Neural cell (in vitro differentiated cells): ENCODE results near the gene ATOH8. TPM values are rescaled to one million over a fixed set of nuclear protein-coding genes. Genes with fewer than 3 reads are reported as not detected.

ENCODE experiments used
- H2AFZ ChIP-seq: fragments of 200-600, 300-800 bp; sonication (generic), shearing (Covaris generic); 2 replicates; pipeline ENCODE4 v1.6.0; 2014; ENCODE audit warnings: low read depth, mild to moderate bottlenecking, antibody characterized with exemption, low read length, moderate library complexity
- H3F3A ChIP-seq: fragments of 200-600 bp; shearing (Covaris generic); 2 replicates; pipeline ENCODE4 v1.6.1; 2016; ENCODE audit warnings: mild to moderate bottlenecking, moderate library complexity, mixed read lengths, antibody characterized with exemption, low read length; ENCODE audit not compliant: insufficient read depth, poor library complexity, severe bottlenecking
- H3K27ac ChIP-seq: fragments of 200-600, 300-800 bp; sonication (generic), shearing (Covaris generic); 2 replicates; pipeline ENCODE4 v1.5.1; 2014; ENCODE audit warnings: mild to moderate bottlenecking, low read length, moderate library complexity
- H3K27me3 ChIP-seq: fragments of 300-800, 200-600 bp; sonication (generic), shearing (Covaris generic); 2 replicates; pipeline ENCODE4 v1.6.0; 2014; ENCODE audit warnings: mild to moderate bottlenecking, low read depth, low read length, moderate library complexity; ENCODE audit not compliant: insufficient read depth
- H3K36me3 ChIP-seq: fragments of 300-800, 200-600 bp; sonication (generic), shearing (Covaris generic); 2 replicates; pipeline ENCODE4 v1.5.1; 2014; ENCODE audit warnings: mild to moderate bottlenecking, antibody characterized with exemption, low read length, moderate library complexity; ENCODE audit not compliant: insufficient read depth
- H3K4me2 ChIP-seq: fragments of 300-800, 200-600 bp; sonication (generic), shearing (Covaris generic); 2 replicates; pipeline ENCODE4 v1.6.0; 2014; ENCODE audit warnings: mild to moderate bottlenecking, low read length
- H3K4me3 ChIP-seq: fragments of 300-800, 200-600 bp; sonication (generic), shearing (Covaris generic); 2 replicates; pipeline ENCODE4 v1.5.1; 2014; ENCODE audit warnings: mild to moderate bottlenecking, low read length, moderate library complexity
- H3K79me2 ChIP-seq: fragments of 200-600 bp; shearing (Covaris generic); replicated peaks from 2 replicates; pipeline ENCODE4 v1.6.0; 2014; ENCODE audit warnings: mild to moderate bottlenecking, low read length, moderate library complexity; ENCODE audit not compliant: insufficient read depth
- H3K9ac ChIP-seq: fragments of 300-800, 200-600 bp; sonication (generic), shearing (Covaris generic); 2 replicates; pipeline ENCODE4 v1.6.1; 2016; ENCODE audit warnings: mild to moderate bottlenecking, low read length, mixed read lengths
- H3K9me2 ChIP-seq: fragments of 200-600 bp; shearing (Covaris generic); 2 replicates; pipeline ENCODE4 v1.6.1; 2016; ENCODE audit warnings: mild to moderate bottlenecking, low read length, mixed read lengths; ENCODE audit not compliant: insufficient read depth
- H3K9me3 ChIP-seq: fragments of 200-600, 300-800 bp; sonication (generic), shearing (Covaris generic); 2 replicates; pipeline ENCODE4 v1.6.1; 2016; ENCODE audit warnings: mild to moderate bottlenecking, mixed run types, low read length, moderate library complexity, mixed read lengths
- H4K20me1 ChIP-seq: fragments of 200-600 bp; shearing (Covaris generic); 2 replicates; pipeline ENCODE4 v1.6.1; 2016; ENCODE audit warnings: mild to moderate bottlenecking, mixed run types; ENCODE audit not compliant: insufficient read depth
- EP300 ChIP-seq: fragments of 450-650 bp; conservative IDR thresholded peaks from 2 replicates; pipeline ENCODE4 v1.6.1; 2014; ENCODE audit warnings: antibody characterized with exemption, mild to moderate bottlenecking, moderate library complexity; ENCODE audit not compliant: poor library complexity, severe bottlenecking
- EZH2 ChIP-seq: fragments of 200-600, 300-800 bp; shearing (Covaris generic), sonication (generic); IDR thresholded peaks from 2 replicates; pipeline ENCODE4 v1.6.1; 2014; ENCODE audit warnings: antibody characterized with exemption, low read length, borderline replicate concordance, mild to moderate bottlenecking; ENCODE audit not compliant: insufficient read depth, poor library complexity, severe bottlenecking
- MXI1 ChIP-seq: fragments of 450-650 bp; conservative IDR thresholded peaks from 2 replicates; pipeline ENCODE4 v1.6.1; 2014; ENCODE audit warnings: antibody characterized with exemption, mild to moderate bottlenecking; ENCODE audit not compliant: poor library complexity, severe bottlenecking
- POLR2AphosphoS5 ChIP-seq: IDR thresholded peaks from 2 replicates; pipeline ENCODE4 v1.6.1; 2012
- RAD21 ChIP-seq: fragments of 450-650 bp; conservative IDR thresholded peaks from 2 replicates; pipeline ENCODE4 v1.6.1; 2014; ENCODE audit warnings: antibody characterized with exemption, mild to moderate bottlenecking, moderate library complexity
- SMC3 ChIP-seq: fragments of 450-650 bp; conservative IDR thresholded peaks from 2 replicates; pipeline ENCODE4 v1.6.1; 2014; ENCODE audit warnings: antibody characterized with exemption, mild to moderate bottlenecking, moderate library complexity; ENCODE audit not compliant: poor library complexity
- TAF1 ChIP-seq: IDR thresholded peaks from 2 replicates; pipeline ENCODE4 v1.6.1; 2012; ENCODE audit warnings: low read depth
- polyA plus RNA-seq: library from polyadenylated mRNA; depleted of rRNA; stranded (reverse); fragments of >200 nt; gene quantifications from 2 replicates; pipeline ENCODE4 v1.2.3, GENCODE V29; 2014
- TF ChIP-seq, protein P1 (sequence below): fragments of 450-650 bp; IDR thresholded peaks from 2 replicates; pipeline ENCODE4 v1.5.1; 2014; ENCODE audit warnings: antibody characterized with exemption, mild to moderate bottlenecking, moderate library complexity; ENCODE audit not compliant: poor library complexity, severe bottlenecking
- TF ChIP-seq, protein P2 (sequence below): IDR thresholded peaks from 2 replicates; pipeline ENCODE4 v1.6.1; 2012; ENCODE audit warnings: borderline replicate concordance

The ATOH8 gene
- polyA plus RNA-seq, 1 donor from 2014 or later = 1.6 TPM

DNA sequence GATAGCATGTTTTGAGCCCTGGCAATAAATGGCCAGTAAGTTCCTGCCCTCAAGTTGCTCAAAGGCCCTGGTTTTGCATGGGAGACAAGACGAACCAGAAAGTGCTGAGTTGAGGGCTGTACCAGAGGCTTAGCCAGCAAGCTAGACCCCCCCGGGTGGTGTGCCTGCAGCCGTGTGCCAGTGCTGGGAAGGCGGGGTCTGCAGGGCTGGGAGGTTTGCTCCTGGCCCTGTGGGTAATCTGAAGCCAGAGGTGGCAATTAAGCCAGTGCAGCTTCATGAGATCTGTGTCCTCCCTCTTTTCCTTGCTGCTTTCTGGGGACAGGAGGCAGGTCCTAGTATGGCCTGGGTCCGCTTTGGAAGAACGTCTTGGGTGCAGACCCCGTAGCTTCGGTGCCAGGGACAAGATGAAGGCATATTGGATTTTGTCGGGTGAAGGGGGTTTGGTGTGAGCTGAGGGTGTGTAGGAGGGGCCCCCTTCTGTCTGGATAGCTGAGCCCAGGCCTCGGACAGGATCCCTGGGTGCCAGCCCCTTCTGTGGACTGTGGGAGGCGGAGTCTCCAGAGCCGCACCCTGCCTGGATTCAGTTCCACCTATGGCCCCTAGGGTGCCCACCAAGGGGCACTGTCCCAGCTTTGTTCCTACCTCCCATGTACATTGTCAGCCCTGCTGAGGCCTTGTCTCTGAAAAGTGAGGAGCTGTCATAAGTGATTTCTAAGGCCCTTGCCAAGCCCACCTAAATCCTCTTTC lies 15.6 kb downstream of the ATOH8 start:
- Histone ChIP-seq H3K36me3 (no peaks in the 10 kb centered on the region), H3K27ac (no peak overlapping the region), H3K4me3 (no peak overlapping the region), H2AFZ (no peak overlapping the region), H3K9me3 (no peaks in the 10 kb centered on the region), H3K9me2 (no peaks in the 10 kb centered on the region), H3K27me3 (no peaks in the 10 kb centered on the region), H4K20me1 (no peaks in the 10 kb centered on the region), H3K79me2 (no peaks in the 10 kb centered on the region), H3K9ac (no peak overlapping the region), H3F3A (no peaks in the 10 kb centered on the region), H3K4me2 (no peak overlapping the region)
- no peak for TF ChIP-seq MXI1
- TF ChIP-seq, protein P1, sequence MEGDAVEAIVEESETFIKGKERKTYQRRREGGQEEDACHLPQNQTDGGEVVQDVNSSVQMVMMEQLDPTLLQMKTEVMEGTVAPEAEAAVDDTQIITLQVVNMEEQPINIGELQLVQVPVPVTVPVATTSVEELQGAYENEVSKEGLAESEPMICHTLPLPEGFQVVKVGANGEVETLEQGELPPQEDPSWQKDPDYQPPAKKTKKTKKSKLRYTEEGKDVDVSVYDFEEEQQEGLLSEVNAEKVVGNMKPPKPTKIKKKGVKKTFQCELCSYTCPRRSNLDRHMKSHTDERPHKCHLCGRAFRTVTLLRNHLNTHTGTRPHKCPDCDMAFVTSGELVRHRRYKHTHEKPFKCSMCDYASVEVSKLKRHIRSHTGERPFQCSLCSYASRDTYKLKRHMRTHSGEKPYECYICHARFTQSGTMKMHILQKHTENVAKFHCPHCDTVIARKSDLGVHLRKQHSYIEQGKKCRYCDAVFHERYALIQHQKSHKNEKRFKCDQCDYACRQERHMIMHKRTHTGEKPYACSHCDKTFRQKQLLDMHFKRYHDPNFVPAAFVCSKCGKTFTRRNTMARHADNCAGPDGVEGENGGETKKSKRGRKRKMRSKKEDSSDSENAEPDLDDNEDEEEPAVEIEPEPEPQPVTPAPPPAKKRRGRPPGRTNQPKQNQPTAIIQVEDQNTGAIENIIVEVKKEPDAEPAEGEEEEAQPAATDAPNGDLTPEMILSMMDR = peak; percentile 21

DNA sequence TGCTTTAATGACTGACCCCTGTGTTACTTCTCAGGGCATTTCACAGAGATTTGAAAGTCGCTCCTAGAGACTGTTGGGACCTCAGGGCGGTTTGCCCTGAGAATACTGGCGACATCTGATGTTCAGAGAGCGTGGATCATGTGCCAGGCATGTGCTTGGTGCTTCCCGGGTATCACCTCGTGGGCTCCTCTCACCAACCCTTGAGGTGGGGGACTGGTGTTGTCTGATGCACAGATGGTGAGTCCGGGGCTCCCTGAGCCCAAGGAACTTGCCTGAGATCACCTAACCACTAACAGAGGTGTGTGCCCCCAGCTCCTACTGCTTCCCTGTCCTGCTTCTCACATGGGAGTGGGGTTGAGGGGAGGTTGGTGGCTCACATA lies 16.2 kb downstream of the ATOH8 start:
- no peak overlapping the region for H3K4me2 ChIP-seq
- H3K79me2 ChIP-seq = no peaks in the 10 kb centered on the region
- no peaks in the 10 kb centered on the region for H3K9me2 ChIP-seq
- no peaks in the 10 kb centered on the region for H3K9me3 ChIP-seq
- TF ChIP-seq POLR2AphosphoS5 = no peak
- no peak for TF ChIP-seq EZH2
- no peak for TF ChIP-seq MXI1
- TF ChIP-seq, protein P2, sequence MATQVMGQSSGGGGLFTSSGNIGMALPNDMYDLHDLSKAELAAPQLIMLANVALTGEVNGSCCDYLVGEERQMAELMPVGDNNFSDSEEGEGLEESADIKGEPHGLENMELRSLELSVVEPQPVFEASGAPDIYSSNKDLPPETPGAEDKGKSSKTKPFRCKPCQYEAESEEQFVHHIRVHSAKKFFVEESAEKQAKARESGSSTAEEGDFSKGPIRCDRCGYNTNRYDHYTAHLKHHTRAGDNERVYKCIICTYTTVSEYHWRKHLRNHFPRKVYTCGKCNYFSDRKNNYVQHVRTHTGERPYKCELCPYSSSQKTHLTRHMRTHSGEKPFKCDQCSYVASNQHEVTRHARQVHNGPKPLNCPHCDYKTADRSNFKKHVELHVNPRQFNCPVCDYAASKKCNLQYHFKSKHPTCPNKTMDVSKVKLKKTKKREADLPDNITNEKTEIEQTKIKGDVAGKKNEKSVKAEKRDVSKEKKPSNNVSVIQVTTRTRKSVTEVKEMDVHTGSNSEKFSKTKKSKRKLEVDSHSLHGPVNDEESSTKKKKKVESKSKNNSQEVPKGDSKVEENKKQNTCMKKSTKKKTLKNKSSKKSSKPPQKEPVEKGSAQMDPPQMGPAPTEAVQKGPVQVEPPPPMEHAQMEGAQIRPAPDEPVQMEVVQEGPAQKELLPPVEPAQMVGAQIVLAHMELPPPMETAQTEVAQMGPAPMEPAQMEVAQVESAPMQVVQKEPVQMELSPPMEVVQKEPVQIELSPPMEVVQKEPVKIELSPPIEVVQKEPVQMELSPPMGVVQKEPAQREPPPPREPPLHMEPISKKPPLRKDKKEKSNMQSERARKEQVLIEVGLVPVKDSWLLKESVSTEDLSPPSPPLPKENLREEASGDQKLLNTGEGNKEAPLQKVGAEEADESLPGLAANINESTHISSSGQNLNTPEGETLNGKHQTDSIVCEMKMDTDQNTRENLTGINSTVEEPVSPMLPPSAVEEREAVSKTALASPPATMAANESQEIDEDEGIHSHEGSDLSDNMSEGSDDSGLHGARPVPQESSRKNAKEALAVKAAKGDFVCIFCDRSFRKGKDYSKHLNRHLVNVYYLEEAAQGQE = no peak
- no peak for TF ChIP-seq EP300
- no peak for TF ChIP-seq TAF1
- TF ChIP-seq SMC3 = no peak
- TF ChIP-seq, protein P1 = no peak
- TF ChIP-seq RAD21 = no peak
- H2AFZ ChIP-seq = no peak overlapping the region
- no peaks in the 10 kb centered on the region for H3K36me3 ChIP-seq
- H3K27me3 ChIP-seq = no peaks in the 10 kb centered on the region
- H3K9ac ChIP-seq = no peak overlapping the region
- H3K27ac ChIP-seq = no peak overlapping the region
- no peaks in the 10 kb centered on the region for H3F3A ChIP-seq
- no peak overlapping the region for H3K4me3 ChIP-seq
- no peaks in the 10 kb centered on the region for H4K20me1 ChIP-seq
